ENCODE data around the gene MTG2.

MTG2 gene

DNA sequence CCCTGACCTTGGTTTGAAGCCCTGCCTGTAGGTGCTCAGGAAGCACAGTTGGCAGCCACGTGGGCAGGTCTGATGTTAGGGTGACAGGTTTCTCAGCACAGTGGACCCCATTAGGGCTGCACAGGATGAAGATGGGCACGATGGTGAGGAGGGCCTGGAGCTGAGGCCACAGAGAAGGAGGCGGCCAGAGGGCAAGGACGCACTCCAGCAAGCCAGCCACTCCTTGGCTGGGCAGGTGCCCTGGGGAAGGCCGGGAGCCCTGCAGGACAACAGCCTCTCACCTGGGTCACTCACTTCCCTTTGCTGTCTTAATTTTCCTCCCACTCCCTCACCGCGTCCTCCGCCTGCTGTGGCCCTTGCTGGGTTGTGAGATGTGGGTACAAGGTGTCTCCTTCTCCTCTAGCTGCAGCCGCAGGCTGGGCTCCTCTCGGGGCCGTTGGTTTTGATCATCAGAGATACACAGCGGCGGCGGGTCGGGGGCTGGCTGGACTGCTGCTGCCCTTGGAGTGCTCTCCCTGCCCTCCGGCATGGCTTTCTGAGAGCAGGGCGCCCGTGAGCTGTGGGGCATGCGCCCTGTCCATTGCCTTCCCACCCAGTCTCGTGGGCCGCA lies 61.2 kb downstream of the MTG2 start:
- DNase-seq (ENCODE audit: low read depth), result no peak
- TF ChIP-seq, protein P1, sequence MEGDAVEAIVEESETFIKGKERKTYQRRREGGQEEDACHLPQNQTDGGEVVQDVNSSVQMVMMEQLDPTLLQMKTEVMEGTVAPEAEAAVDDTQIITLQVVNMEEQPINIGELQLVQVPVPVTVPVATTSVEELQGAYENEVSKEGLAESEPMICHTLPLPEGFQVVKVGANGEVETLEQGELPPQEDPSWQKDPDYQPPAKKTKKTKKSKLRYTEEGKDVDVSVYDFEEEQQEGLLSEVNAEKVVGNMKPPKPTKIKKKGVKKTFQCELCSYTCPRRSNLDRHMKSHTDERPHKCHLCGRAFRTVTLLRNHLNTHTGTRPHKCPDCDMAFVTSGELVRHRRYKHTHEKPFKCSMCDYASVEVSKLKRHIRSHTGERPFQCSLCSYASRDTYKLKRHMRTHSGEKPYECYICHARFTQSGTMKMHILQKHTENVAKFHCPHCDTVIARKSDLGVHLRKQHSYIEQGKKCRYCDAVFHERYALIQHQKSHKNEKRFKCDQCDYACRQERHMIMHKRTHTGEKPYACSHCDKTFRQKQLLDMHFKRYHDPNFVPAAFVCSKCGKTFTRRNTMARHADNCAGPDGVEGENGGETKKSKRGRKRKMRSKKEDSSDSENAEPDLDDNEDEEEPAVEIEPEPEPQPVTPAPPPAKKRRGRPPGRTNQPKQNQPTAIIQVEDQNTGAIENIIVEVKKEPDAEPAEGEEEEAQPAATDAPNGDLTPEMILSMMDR (IDR thresholded peaks at IDR 0.05; ENCODE audit: low read length, missing control alignments), result no peak
- H3K4me3 ChIP-seq (replicated peaks; ENCODE audit: low read depth, low read length), result no peak overlapping the region

DNA sequence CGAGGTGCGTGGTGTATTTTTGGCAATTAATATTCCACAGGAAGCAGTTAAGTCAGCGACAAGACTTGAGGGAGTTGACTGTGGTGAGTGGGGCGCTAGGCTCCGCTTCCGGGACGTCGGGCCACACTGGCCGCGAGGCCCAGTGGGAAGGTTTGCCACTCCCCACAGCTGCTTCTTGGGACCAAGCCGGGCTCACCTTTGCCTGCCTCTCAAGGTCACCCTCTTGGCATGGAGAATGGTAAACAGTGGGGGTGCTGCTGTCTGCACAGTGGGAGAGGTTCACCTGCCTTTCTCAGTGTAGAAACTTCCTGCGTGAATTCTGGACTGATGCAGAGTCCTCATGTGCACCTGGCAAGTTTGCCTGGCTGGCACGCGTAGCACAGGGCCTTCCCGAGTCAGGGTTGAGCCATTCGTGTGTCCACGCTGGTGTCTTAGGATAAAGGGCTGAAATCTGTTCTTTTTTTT lies 61.8 kb downstream of the MTG2 start:
- no peak for DNase-seq (ENCODE audit: low read depth)
- no peak overlapping the region for H3K4me3 ChIP-seq (replicated peaks; ENCODE audit: low read depth, low read length)
- TF ChIP-seq, protein P1 (IDR thresholded peaks at IDR 0.05; ENCODE audit: low read length, missing control alignments), result no peak

DNA sequence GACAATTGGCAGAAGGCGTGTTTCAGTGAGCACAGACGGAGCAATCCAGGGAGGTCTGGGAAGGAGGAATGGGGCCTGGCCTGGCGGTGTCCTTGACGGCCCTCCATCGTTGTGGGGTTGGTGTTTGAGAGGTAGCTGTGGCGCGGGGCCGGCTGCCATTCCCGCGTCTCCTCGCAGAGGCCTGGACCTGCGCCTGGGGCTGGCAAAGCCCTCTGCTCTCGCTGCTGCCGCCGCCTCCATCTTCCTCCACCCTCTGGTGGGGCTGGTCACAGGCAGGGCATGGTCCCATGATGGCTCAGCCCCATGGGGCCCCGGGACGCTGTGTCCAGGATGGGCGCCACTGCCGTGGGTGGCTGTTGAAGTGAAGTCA lies 63.1 kb downstream of the MTG2 start:
- TF ChIP-seq, protein P1 (IDR thresholded peaks at IDR 0.05; ENCODE audit: low read length, missing control alignments), result no peak
- DNase-seq (ENCODE audit: low read depth), result no peak
- no peak overlapping the region for H3K4me3 ChIP-seq (replicated peaks; ENCODE audit: low read depth, low read length)

DNA sequence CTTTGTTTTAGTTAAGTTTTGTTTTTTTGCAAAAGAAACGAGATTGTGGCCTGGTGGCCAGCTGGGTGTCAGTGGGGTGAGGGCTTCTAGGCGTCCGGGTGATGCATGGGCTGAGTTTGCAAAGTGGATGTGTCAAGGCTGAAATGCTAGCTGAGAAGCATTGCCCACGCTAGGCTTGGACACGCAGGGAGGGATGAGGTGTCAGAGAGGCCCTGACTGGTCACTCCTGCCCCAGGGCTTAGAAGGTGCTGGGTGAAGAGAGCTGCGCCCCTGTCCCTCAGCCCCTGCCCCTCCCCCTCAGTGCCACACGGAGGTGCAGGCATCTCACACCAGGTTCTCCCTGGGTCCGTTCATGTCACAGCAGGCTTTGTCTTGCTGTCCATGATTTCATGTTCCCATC lies 63.6 kb downstream of the MTG2 start:
- no peak overlapping the region for H3K4me3 ChIP-seq (replicated peaks; ENCODE audit: low read depth, low read length)
- TF ChIP-seq, protein P1 (IDR thresholded peaks at IDR 0.05; ENCODE audit: low read length, missing control alignments), result no peak
- no peak for DNase-seq (ENCODE audit: low read depth)

DNA sequence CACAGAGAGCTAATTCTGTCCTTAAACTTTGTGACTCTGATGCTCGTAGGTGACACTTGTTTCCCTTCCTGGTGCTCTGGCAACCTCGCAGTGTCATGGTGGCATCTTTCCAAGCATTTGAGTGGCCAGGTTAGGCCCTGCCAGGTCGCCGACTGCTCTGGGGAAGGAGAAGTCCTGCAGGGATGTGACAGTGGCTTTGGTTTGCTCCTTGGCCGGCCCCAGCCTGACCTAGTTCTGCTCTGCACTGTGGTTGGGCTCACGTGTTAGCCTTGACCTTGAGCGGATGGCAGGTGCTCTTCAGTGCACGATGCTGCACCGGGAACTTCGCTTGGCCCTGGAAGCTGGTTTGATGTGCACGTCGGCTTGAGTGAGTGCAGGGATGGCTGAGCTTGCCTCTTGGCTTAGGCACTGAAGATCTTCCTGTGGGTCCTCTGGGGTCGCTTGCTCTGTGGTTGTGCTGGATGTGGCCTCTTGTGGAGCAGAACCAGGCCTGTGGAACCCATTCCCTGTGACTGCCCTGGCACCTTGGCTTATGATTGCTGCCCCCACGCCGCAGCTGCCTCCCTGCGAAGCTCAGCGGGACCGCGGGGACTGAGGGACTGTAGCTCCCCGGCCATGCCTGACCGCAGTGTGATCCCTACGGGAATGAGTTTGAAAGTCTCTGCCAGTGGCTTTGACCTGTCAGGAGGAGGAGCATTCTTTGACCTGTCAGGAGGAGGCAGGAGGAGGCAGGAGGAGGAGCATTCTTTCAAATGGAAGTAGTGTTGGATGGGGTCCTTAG lies 64.2 kb downstream of the MTG2 start:
- no peak for DNase-seq (ENCODE audit: low read depth)
- TF ChIP-seq, protein P1 (IDR thresholded peaks at IDR 0.05; ENCODE audit: low read length, missing control alignments), result no peak
- no peak overlapping the region for H3K4me3 ChIP-seq (replicated peaks; ENCODE audit: low read depth, low read length)

DNA sequence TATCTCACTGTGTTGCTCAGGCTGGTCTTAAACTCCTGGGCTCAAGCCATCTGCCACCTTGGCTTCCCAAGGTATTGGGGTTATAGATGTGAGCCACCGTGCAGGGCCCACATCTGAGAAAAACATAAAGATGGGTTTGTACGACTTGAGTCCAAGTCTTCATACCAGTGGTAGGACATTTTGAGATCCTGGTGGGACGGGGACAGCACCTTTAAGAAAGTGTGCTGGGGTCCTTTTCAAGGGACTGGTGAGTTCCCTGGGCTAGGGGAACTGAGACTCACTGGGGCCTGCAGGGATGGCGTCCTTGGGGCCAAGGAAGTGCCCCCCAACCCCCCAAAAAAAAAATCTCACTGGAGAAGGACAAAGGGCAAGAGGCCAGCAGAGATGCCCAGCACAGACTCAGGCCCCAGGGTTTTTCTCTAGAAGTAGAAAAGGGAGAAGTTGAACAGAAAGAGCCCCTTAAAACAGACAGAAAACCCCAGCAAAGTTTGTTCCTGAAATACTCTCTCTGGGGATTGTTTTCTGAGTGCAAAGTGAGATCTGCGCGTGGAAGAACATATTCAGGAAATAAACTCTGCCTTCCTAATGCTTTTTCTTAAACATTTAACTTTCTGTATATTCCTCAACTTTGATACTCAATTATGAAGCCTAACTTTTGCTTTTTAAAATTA lies 66.2 kb downstream of the MTG2 start:
- H3K4me3 ChIP-seq (replicated peaks; ENCODE audit: low read depth, low read length), result no peak overlapping the region
- TF ChIP-seq, protein P1 (IDR thresholded peaks at IDR 0.05; ENCODE audit: low read length, missing control alignments), result no peak
- no peak for DNase-seq (ENCODE audit: low read depth)
